Measurements from ENCODE around the gene FGFR3. TPM values are rescaled to one million over a fixed set of nuclear protein-coding genes. Genes with fewer than 3 reads are reported as not detected.

FGFR3 gene
- total RNA-seq, 4 donors from 2014 or later, result 438 to 805 (median 489) TPM

- no peak overlapping the region for H3K4me3 ChIP-seq (ENCODE audit: low read depth, poor library complexity, severe bottlenecking)
- 63 to 74% methylated on average over 31 to 39 of the region's 47 CpGs for WGBS, 2 donors
- intact Hi-C loops (cut with DNase I; ENCODE audit: low total_unique reads), result loop anchor here (10.0 kb wide), 1 partner anchor 99 kb away; no protein-coding TSS in a partner anchor
- TF ChIP-seq POLR2A (IDR thresholded peaks at IDR 0.05), result no peak
- no peak for TF ChIP-seq CTCF (IDR thresholded peaks at IDR 0.05)
- DNase-seq (ENCODE audit: low spot score in 2 of 2), result no peak
These were observed 12.6 kb downstream of the FGFR3 start for GRCh38 chr4:1805493-1806222.

- 71% methylated on average over 7 to 11 of the region's 11 CpGs for WGBS, 2 donors
- TF ChIP-seq CTCF (IDR thresholded peaks at IDR 0.05) (no peak), POLR2A (IDR thresholded peaks at IDR 0.05) (no peak)
- no peak for DNase-seq (ENCODE audit: low spot score in 2 of 2)
- intact Hi-C loops (cut with DNase I; ENCODE audit: low total_unique reads), result loop anchor here (10.0 kb wide), 1 partner anchor 99 kb away; no protein-coding TSS in a partner anchor
- no peak overlapping the region for H3K4me3 ChIP-seq (ENCODE audit: low read depth, poor library complexity, severe bottlenecking)
These were observed 13.1 kb downstream of the FGFR3 start for GRCh38 chr4:1806223-1806564.

- no peak overlapping the region for H3K4me3 ChIP-seq (ENCODE audit: low read depth, poor library complexity, severe bottlenecking)
- no peak for TF ChIP-seq CTCF (IDR thresholded peaks at IDR 0.05)
- no peak for TF ChIP-seq POLR2A (IDR thresholded peaks at IDR 0.05)
- WGBS, 2 donors, result 75 to 79% methylated on average over 16 to 25 of the region's 41 CpGs
- DNase-seq (ENCODE audit: low spot score in 2 of 2), result no peak
- intact Hi-C loops (cut with DNase I; ENCODE audit: low total_unique reads), result loop anchor here (10.0 kb wide), 1 partner anchor 98 kb away; no protein-coding TSS in a partner anchor
These were observed 13.7 kb downstream of the FGFR3 start for GRCh38 chr4:1806596-1807331.

DNA sequence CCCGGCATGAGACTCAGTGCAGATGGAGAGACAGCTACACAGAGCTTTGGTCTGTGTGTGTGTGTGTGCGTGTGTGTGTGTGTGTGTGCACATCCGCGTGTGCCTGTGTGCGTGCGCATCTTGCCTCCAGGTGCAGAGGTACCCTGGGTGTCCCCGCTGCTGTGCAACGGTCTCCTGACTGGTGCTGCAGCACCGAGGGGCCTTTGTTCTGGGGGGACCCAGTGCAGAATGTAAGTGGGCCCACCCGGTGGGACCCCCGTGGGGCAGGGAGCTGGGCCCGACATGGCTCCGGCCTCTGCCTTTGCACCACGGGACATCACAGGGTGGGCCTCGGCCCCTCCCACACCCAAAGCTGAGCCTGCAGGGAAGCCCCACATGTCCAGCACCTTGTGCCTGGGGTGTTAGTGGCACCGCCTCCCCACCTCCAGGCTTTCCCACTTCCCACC lies 14.3 kb downstream of the FGFR3 start:
- TF ChIP-seq POLR2A (IDR thresholded peaks at IDR 0.05), result no peak
- no peak for TF ChIP-seq CTCF (IDR thresholded peaks at IDR 0.05)
- H3K4me3 ChIP-seq (ENCODE audit: low read depth, poor library complexity, severe bottlenecking), result no peak overlapping the region
- intact Hi-C loops (cut with DNase I; ENCODE audit: low total_unique reads), result loop anchor here (10.0 kb wide), 1 partner anchor 97 kb away; no protein-coding TSS in a partner anchor
- DNase-seq (ENCODE audit: low spot score in 2 of 2), result no peak
- 63 to 64% methylated on average over 7 to 16 of the region's 16 CpGs for WGBS, 2 donors

GRCh38 chr4:1808396-1808795 lies 15.3 kb downstream of the FGFR3 start:
- intact Hi-C loops (cut with DNase I; ENCODE audit: low total_unique reads), result loop anchor here (10.0 kb wide), 1 partner anchor 96 kb away; no protein-coding TSS in a partner anchor

More at GRCh38 chr4:1808396-1808795, 15.3 kb downstream of the FGFR3 start:
- no peak for DNase-seq (ENCODE audit: low spot score in 2 of 2)
- H3K4me3 ChIP-seq (ENCODE audit: low read depth, poor library complexity, severe bottlenecking), result no peak overlapping the region
- TF ChIP-seq CTCF (IDR thresholded peaks at IDR 0.05), result no peak
- no peak for TF ChIP-seq POLR2A (IDR thresholded peaks at IDR 0.05)
- WGBS, 2 donors, result 64 to 69% methylated on average over 6 of the region's 6 CpGs
